IMR-90 (cell line): ENCODE measurements around the gene RAPGEF3. TPM values are rescaled to one million over a fixed set of nuclear protein-coding genes. Genes with fewer than 3 reads are reported as not detected.

Source experiments
- ATAC-seq: fragments of 200-7000 bp; cut with Tn5 transposase; 2 replicates; pipeline ENCODE4 v1.9.1; 2020; ENCODE audit warnings: low read depth, mild to moderate bottlenecking, moderate library complexity
- BruUV-seq: library from RNA; stranded (reverse); fragments of 400-500 nt; replicated peaks from 2 replicates; lab custom pipeline; 2021; lab: Mats Ljungman, UMichigan
- CTCF ChIA-PET: fragments of 300-600 bp; formaldehyde crosslinking; extraction: SDS; loops from one replicate; lab custom pipeline; 2021; ENCODE audit warnings: antibody characterized with exemption; lab: Yijun Ruan, JAX
- POLR2A ChIA-PET: fragments of 300-600 bp; sonication (Branson Sonifier 250); formaldehyde crosslinking; loops from one replicate; lab custom pipeline; 2022; ENCODE audit warnings: antibody characterized with exemption; ENCODE audit not compliant: unreplicated experiment; lab: Charles Lee
- DNase-seq: peaks from one replicate; pipeline ENCODE4 v3.0.0; 2013
- H2AFZ ChIP-seq: replicated peaks from 2 replicates; pipeline ENCODE3; 2013; ENCODE audit warnings: low read length, mild to moderate bottlenecking; ENCODE audit not compliant: poor library complexity
- H2AK5ac ChIP-seq: 2 replicates; pipeline ENCODE4 v1.6.1; 2013; ENCODE audit warnings: low read depth, low read length, inconsistent platforms
- H2AK9ac ChIP-seq: replicated peaks from 2 replicates; pipeline ENCODE3; 2013; ENCODE audit warnings: mild to moderate bottlenecking, low read depth, low read length, moderate library complexity; ENCODE audit not compliant: poor library complexity
- H2BK120ac ChIP-seq: 2 replicates; pipeline ENCODE4 v1.6.1; 2013; ENCODE audit warnings: low read depth, low read length, inconsistent platforms
- H2BK15ac ChIP-seq: 3 replicates; pipeline ENCODE4 v1.6.1; 2013; ENCODE audit warnings: low read depth, low read length, inconsistent platforms
- H2BK20ac ChIP-seq: 2 replicates; pipeline ENCODE4 v1.6.1; 2013; ENCODE audit warnings: low read depth, mild to moderate bottlenecking, inconsistent platforms, low read length, moderate library complexity
- H2BK5ac ChIP-seq: 2 replicates; pipeline ENCODE4 v1.6.1; 2013; ENCODE audit warnings: mild to moderate bottlenecking, low read depth, low read length, inconsistent platforms; ENCODE audit not compliant: poor library complexity, severe bottlenecking
- H3K14ac ChIP-seq: replicated peaks from 2 replicates; pipeline ENCODE4 v1.6.1; 2013; ENCODE audit warnings: low read depth, low read length, inconsistent platforms
- H3K18ac ChIP-seq: 2 replicates; pipeline ENCODE4 v1.6.1; 2013; ENCODE audit warnings: low read depth, low read length, control low read depth
- H3K23ac ChIP-seq: 2 replicates; pipeline ENCODE4 v1.6.1; 2013; ENCODE audit warnings: low read depth, low read length, inconsistent platforms
- H3K27ac ChIP-seq: 2 replicates; pipeline ENCODE4 v1.5.1; 2013; ENCODE audit warnings: mild to moderate bottlenecking, control low read depth, low read length; ENCODE audit not compliant: insufficient read depth
- H3K27me3 ChIP-seq: 2 replicates; pipeline ENCODE4 v1.6.1; 2013; ENCODE audit warnings: low read length; ENCODE audit not compliant: control insufficient read depth, insufficient read depth
- H3K36me3 ChIP-seq: 2 replicates; pipeline ENCODE4 v1.6.1; 2013; ENCODE audit warnings: low read length, mixed read lengths; ENCODE audit not compliant: control insufficient read depth, insufficient read depth
- H3K4ac ChIP-seq: 2 replicates; pipeline ENCODE4 v1.6.1; 2013; ENCODE audit warnings: low read depth, low read length, inconsistent platforms
- H3K4me1 ChIP-seq: 2 replicates; pipeline ENCODE4 v1.6.1; 2013; ENCODE audit warnings: low read length, mixed read lengths; ENCODE audit not compliant: control insufficient read depth, insufficient read depth
- H3K4me2 ChIP-seq: 2 replicates; pipeline ENCODE4 v1.6.1; 2013; ENCODE audit warnings: low read depth, mild to moderate bottlenecking, control low read depth, low read length, moderate library complexity
- H3K4me3 ChIP-seq: 2 replicates; pipeline ENCODE4 v1.5.1; 2013; ENCODE audit warnings: low read depth, mild to moderate bottlenecking, control low read depth, low read length, moderate library complexity; ENCODE audit not compliant: insufficient read depth
- H3K56ac ChIP-seq: 2 replicates; pipeline ENCODE4 v1.6.1; 2013; ENCODE audit warnings: low read length, inconsistent platforms; ENCODE audit not compliant: insufficient read depth; ENCODE audit errors: extremely low read depth
- H3K79me1 ChIP-seq, 2 experiments: 2 replicates each; pipeline ENCODE4 v1.6.1; 2013; ENCODE audit warnings: low read length in 2 of 2, inconsistent platforms in 1 of 2, low read depth in 1 of 2
- H3K9ac ChIP-seq: 2 replicates; pipeline ENCODE4 v1.6.1; 2013; ENCODE audit warnings: low read depth, low read length, control low read depth
- H3K9me1 ChIP-seq: 2 replicates; pipeline ENCODE4 v1.6.1; 2013; ENCODE audit warnings: low read length, inconsistent platforms; ENCODE audit not compliant: insufficient read depth
- H3K9me3 ChIP-seq: 2 replicates; pipeline ENCODE4 v1.6.1; 2013; ENCODE audit warnings: low read length; ENCODE audit not compliant: control insufficient read depth, insufficient read depth
- H4K20me1 ChIP-seq: 2 replicates; pipeline ENCODE4 v1.6.1; 2013; ENCODE audit warnings: low read length, inconsistent platforms; ENCODE audit not compliant: insufficient read depth
- H4K5ac ChIP-seq: 2 replicates; pipeline ENCODE4 v1.6.1; 2013; ENCODE audit warnings: mild to moderate bottlenecking, low read depth, low read length, control low read depth
- H4K8ac ChIP-seq, 2 experiments: 2 replicates each; pipeline ENCODE4 v1.6.1; 2013; ENCODE audit warnings: low read depth in 2 of 2, low read length in 2 of 2, control low read depth in 1 of 2, inconsistent platforms in 1 of 2
- H4K91ac ChIP-seq: 2 replicates; pipeline ENCODE4 v1.6.1; 2013; ENCODE audit warnings: low read depth, low read length, inconsistent platforms; ENCODE audit not compliant: insufficient read depth
- BHLHE40 ChIP-seq: fragments of 150-350 bp; IDR thresholded peaks from 2 replicates; pipeline ENCODE4 v1.6.1; 2016; ENCODE audit warnings: mild to moderate bottlenecking, low read depth, low read length
- CTCF ChIP-seq: conservative IDR thresholded peaks from 2 replicates; pipeline ENCODE4 v1.5.1; 2012; ENCODE audit warnings: mild to moderate bottlenecking, low read depth, low read length, improper control_type of control experiment
- MAFK ChIP-seq: IDR thresholded peaks from 2 replicates; pipeline ENCODE4 v1.6.1; 2012; ENCODE audit warnings: low read depth, low read length, improper control_type of control experiment
- MAZ ChIP-seq: IDR thresholded peaks from 2 replicates; pipeline ENCODE4 v1.6.1; 2012; ENCODE audit warnings: low read depth, mild to moderate bottlenecking, low read length, improper control_type of control experiment, moderate library complexity, borderline replicate concordance
- MXI1 ChIP-seq: IDR thresholded peaks from 2 replicates; pipeline ENCODE4 v1.6.1; 2012; ENCODE audit warnings: low read depth, mild to moderate bottlenecking, low read length, moderate library complexity, borderline replicate concordance
- NFE2L2 ChIP-seq: fragments of 150-350 bp; IDR thresholded peaks from 2 replicates; pipeline ENCODE4 v1.6.1; 2016; ENCODE audit warnings: low read depth, mild to moderate bottlenecking, low read length
- POLR2A ChIP-seq: IDR thresholded peaks from 2 replicates; pipeline ENCODE4 v1.6.1; 2012; ENCODE audit warnings: mild to moderate bottlenecking, low read depth, low read length
- RAD21 ChIP-seq: IDR thresholded peaks from 2 replicates; pipeline ENCODE4 v1.6.1; 2012; ENCODE audit warnings: low read length, improper control_type of control experiment
- SMC3 ChIP-seq: fragments of 150-350 bp; IDR thresholded peaks from 2 replicates; pipeline ENCODE4 v1.6.1; 2016; ENCODE audit warnings: low read depth, mild to moderate bottlenecking, antibody characterized with exemption, low read length, moderate library complexity
- WGBS, 2 experiments: methylation state at CpG; one replicate each; pipeline versions ENCODE4 v1.1.5 to v1.1.7; 2013; ENCODE audit warnings: missing lambda C conversion rate in 2 of 2; ENCODE audit not compliant: insufficient read length in 1 of 2; ENCODE audit errors: extremely low coverage in 2 of 2; 5-methylcytosine and 5-hydroxymethylcytosine counted together
- dilution Hi-C: fragments of 300-500 bp; cut with HindIII; formaldehyde crosslinking; loops from one replicate; pipeline ENCODE4 v1.14.3; 2018; ENCODE audit warnings: low sequenced_read_pairs; ENCODE audit not compliant: unreplicated experiment
- in situ Hi-C: fragments of 300-500 bp; cut with MboI; formaldehyde crosslinking; loops from 3 replicates; pipeline ENCODE4 v1.14.3; 2019; ENCODE audit warnings: low sequenced_read_pairs, inconsistent platforms, mixed read lengths
- intact Hi-C: fragments of 100-400 bp; cut with micrococcal nuclease; formaldehyde crosslinking; loops from 2 replicates; pipeline ENCODE4 v1.10.0; 2022
- polyA plus RNA-seq, 3 experiments: library from polyadenylated mRNA; depleted of rRNA; stranded (reverse); fragments of >200 nt; gene quantifications; 2 replicates each; pipeline ENCODE4 v1.2.3, GENCODE V29; 2012; ENCODE audit warnings: low replicate concordance in 1 of 3
- total RNA-seq: library from RNA; depleted of rRNA; stranded (reverse); fragments of >200 nt; gene quantifications from 2 replicates; pipeline ENCODE4 v1.2.3, GENCODE V29; 2012

Gene RAPGEF3
- total and polyA plus RNA-seq, 2 of the 4 experiments (the other 2 are of a cell fraction) = 1.3 to 2.0 TPM

DNA sequence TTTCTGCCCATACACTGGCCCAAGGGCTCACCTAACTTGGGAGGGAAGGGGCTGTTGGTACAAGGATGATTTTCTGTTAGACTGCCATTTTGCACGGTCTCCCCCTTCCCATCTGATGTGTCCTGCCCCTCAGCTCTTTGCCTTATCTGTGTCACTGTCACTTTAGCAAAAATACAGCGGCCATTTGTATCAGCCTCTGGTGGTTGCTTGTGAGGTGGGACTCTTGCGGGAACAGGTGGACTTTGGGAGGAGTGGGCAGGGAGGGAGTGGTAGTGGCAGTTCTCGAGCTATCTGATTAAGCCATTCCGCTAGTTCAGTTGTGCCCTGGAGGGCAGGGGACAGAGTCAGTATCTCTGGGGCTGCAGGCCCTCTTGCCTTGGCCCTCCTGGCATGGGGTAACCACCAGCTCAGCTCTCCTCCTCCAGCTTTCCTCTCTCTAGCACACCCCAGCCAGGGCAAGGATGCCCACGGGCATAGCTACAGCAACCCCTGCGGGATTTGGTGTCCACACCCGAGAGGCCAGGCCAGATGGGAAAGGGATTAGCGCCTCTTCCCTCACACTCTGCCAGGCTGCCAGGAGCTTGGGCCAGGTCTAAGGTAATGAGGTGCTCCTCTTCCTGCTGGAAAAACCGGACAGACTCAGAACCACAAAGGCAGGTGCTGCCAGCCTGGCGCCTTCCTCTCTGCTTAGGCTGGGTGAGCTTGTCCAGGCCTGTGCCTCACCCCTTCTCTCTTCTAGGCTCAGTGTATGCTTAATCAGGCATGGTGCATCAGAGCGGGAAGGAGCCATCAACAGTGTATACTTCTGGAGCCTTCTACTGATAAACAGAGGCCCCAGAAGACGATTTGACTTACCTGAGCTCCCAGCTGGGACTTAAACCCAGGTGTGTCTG lies 23.0 kb upstream of the RAPGEF3 start:
- Histone ChIP-seq H2AK9ac (no peak overlapping the region), H4K91ac (no peak overlapping the region), H3K4ac (no peak overlapping the region), H3K18ac (no peak overlapping the region), H3K27ac (no peak overlapping the region), H4K8ac (no peak overlapping the region), H4K5ac (no peak overlapping the region), H2BK15ac (no peak overlapping the region), H2BK20ac (no peak overlapping the region), H2BK120ac (no peak overlapping the region), H2AK5ac (no peak overlapping the region), H3K9me3 (no peaks in the 10 kb centered on the region), H3K27me3 (no peaks in the 10 kb centered on the region), H3K14ac (no peak overlapping the region), H3K9me1 (0 out of 2 replicates have a peak, but pooled peaks cover 5% of the 10 kb centered on the region), H3K9ac (no peak overlapping the region), H3K79me1 (peaks cover 0 to 4% of the 10 kb centered on the region in 2 experiments; a peak in 2 of 4 replicates), H2AFZ (no peak overlapping the region), H2BK5ac (no peak overlapping the region), H3K23ac (no peak overlapping the region), H3K4me2 (no peak overlapping the region), H3K56ac (no peak overlapping the region), H4K20me1 (peaks cover 11% of the 10 kb centered on the region; the same call in 1 of the 2 replicates), H3K36me3 (peaks cover 44% of the 10 kb centered on the region), H3K4me1 (peaks cover 7% of the 10 kb centered on the region), H3K4me3 (no peak overlapping the region)
- WGBS, 2 experiments = 90% methylated on average over 2 of the region's 13 CpGs; no CpG with 5 or more reads in 1 of the 2 experiments
- TF ChIP-seq MAZ (no peak), MXI1 (no peak), BHLHE40 (no peak), MAFK (no peak), RAD21 (no peak), CTCF (no peak), SMC3 (no peak), NFE2L2 (no peak), POLR2A (no peak)
- POLR2A ChIA-PET = no interaction called here
- no TSS peak for BruUV-seq
- no peak for ATAC-seq
- in situ Hi-C loops (no loop called here), intact Hi-C loops (no loop called here), dilution Hi-C loops (loop anchor here (10.0 kb wide), 1 partner anchor 63 kb away; no protein-coding TSS in a partner anchor)
- no peak for DNase-seq
- CTCF ChIA-PET = interaction anchor here (0.8 kb wide), 1 partner anchor 57 kb away, joined by 3 read pairs; no protein-coding TSS in a partner anchor
